ENCODE data around the gene COL5A3.

DNA sequence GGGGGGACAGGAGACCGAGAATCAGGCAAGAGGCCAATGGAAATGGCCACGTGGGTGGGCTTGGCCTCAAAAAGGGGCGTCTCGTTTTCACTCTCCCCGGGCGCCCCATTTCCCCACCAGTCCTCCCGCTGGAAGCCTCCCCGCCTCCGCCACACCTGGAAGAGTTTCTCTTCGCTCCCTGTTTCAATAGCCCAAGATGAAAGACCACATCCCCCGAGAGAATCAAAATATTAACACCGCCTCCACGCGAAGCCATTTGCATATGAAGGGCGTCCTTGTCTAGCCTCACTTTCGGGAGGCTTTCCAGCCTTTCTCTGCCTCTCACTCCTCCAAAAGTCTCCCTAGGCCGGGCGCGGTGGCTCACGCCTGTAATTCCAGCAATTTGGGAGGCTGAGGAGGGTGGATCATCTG lies 73.3 kb downstream of the COL5A3 start:
- TF ChIP-seq CTCF (IDR thresholded peaks at IDR 0.05; ENCODE audit: insufficient read depth, low read length, poor library complexity, severe bottlenecking) (no peak), EZH2phosphoT487 (conservative IDR thresholded peaks at IDR 0.05; ENCODE audit: low read length) (no peak)

Measured in SU-DHL-6 (cell line).